Measurements from ENCODE around the gene TSPAN1. TPM values are rescaled to one million over a fixed set of nuclear protein-coding genes. Genes with fewer than 3 reads are reported as not detected.

TSPAN1 gene
- total and polyA plus RNA-seq, 10 of the 15 experiments (the other 5 are each of a cell fraction or from before 2014, with no cell fraction given), result 0.08 to 0.29 (median 0.23) TPM; not detected in 5

DNA sequence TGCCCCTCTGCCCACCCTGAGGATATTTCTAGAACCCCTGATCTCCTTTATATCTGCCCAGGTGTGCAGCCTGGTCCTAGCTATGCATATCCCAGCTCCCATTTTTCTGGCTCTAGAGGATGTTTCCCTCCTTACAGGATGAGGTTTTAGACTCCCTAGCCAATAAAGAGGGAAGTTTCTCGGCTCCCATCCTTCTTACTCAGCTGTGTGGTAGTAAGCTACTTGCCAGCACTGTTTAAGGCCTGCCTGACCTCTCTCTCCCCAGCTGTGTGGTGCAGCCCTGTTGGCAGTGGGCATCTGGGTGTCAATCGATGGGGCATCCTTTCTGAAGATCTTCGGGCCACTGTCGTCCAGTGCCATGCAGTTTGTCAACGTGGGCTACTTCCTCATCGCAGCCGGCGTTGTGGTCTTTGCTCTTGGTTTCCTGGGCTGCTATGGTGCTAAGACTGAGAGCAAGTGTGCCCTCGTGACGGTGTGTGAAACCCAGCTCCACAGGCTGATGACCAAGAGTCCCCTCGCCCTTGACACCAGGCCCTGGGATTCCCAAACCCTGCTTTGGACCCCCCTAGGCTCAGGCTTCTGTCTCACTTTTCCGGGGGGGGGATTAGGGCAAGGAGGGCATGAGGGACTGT, 9.2 kb downstream of the TSPAN1 start (continued):
- TF ChIP-seq CHD2 (IDR thresholded peaks at IDR 0.05; ENCODE audit: borderline replicate concordance, low read depth, low read length), result no peak
- no peak for TF ChIP-seq PRDM15 (CRISPR knock-in tag; IDR thresholded peaks at IDR 0.05)
- TF ChIP-seq NR2C2 (IDR thresholded peaks at IDR 0.05; ENCODE audit: borderline replicate concordance, control insufficient read depth, insufficient read length, low read depth), result no peak
- TF ChIP-seq RFX5 (IDR thresholded peaks at IDR 0.05; ENCODE audit: low read depth, low read length), result no peak
- TF ChIP-seq CHD1 (IDR thresholded peaks at IDR 0.05; ENCODE audit: low read depth, low read length), result no peak
- no peak for TF ChIP-seq ZBTB40 (IDR thresholded peaks at IDR 0.05; ENCODE audit: borderline replicate concordance)
- TF ChIP-seq ATF7 (IDR thresholded peaks at IDR 0.05; ENCODE audit: low read depth), result no peak
- no peak for TF ChIP-seq MLLT1 (IDR thresholded peaks at IDR 0.05)
- peak; percentile 69 for TF ChIP-seq IKZF1 (conservative IDR thresholded peaks at IDR 0.05)
- no peak for TF ChIP-seq NRF1 (conservative IDR thresholded peaks at IDR 0.05; ENCODE audit: low read depth, low read length)
- no peak for TF ChIP-seq HCFC1 (IDR thresholded peaks at IDR 0.05; ENCODE audit: low read length)
- TF ChIP-seq IKZF2 (IDR thresholded peaks at IDR 0.05), result peak; percentile 62 to 66; a peak in 2 of 4 replicates
- TF ChIP-seq BACH1 (IDR thresholded peaks at IDR 0.05; ENCODE audit: borderline replicate concordance), result 0 out of 2 replicates have a peak, but pooled peaks have one; percentile 26
- no peak for TF ChIP-seq NFXL1 (IDR thresholded peaks at IDR 0.05; ENCODE audit: borderline replicate concordance)
- TF ChIP-seq BCLAF1 (IDR thresholded peaks at IDR 0.05), result no peak
- no peak for TF ChIP-seq BCL11A (IDR thresholded peaks at IDR 0.05; ENCODE audit: low read depth, low read length)
- TF ChIP-seq MTA3 (IDR thresholded peaks at IDR 0.05; ENCODE audit: borderline replicate concordance, low read length), result no peak
